Stomach (tissue), 4 donors: ENCODE measurements around the gene FZD4.

Experiments
- EP300 ChIP-seq: sonication (generic); formaldehyde crosslinking; IDR thresholded peaks from one replicate; pipeline ENCODE4 v1.6.1; 2017; ENCODE audit warnings: antibody characterized with exemption
- POLR2A ChIP-seq, 4 donors: fragments of 450-650 bp; IDR thresholded peaks; one replicate each; pipeline ENCODE4 v1.6.1; 2016; ENCODE audit warnings: antibody characterized with exemption in 4 of 4, control low read depth in 2 of 4, mild to moderate bottlenecking in 1 of 4, moderate library complexity in 1 of 4

DNA sequence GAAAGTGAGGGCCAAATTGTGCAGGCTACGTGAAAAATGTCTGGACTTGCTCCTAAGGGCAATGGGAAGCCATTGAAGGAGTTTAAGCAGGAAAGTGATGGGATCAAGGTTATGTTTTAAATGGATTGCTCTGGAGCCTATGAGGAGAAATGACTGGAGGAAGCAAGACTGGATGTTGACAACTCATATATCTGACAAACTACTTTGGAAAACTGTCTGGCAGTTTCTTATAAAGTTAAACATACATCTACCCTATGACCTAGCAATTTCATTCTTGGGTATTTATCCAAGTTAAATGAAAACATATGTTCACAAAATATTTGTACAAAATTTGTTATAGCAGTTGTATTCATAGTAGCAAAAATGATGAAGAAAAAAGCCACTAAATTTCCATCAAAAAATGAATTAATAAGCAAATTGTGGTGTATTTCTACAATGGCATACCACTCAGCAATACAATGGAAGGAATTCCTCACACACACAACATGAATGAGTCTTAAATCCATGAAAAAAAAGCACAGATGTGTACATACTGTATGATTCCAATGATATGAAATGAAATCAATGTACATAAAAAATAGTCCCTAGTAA is 24.1 kb downstream of the FZD4 start:
- no peak for TF ChIP-seq EP300
- TF ChIP-seq POLR2A (IDR thresholded peaks at IDR 0.05), result no peak
